Cardiac fibroblast (primary cell): Measurements from ENCODE around the gene MAGI1.

Source experiments
- DNase-seq, 2 donors: peaks; one replicate each; pipeline versions ENCODE4 v3.0.0 to v3.0.0-alpha.2; 2010; ENCODE audit warnings: low read depth in 2 of 2
- H3K4me3 ChIP-seq, 2 donors: replicated peaks in 1 of 2; 1 replicate in 1 of 2; 2 replicates in 1 of 2; pipeline ENCODE4 v1.5.1; 2011; ENCODE audit warnings: low read depth in 2 of 2, low read length in 2 of 2, mild to moderate bottlenecking in 2 of 2, moderate library complexity in 1 of 2
- CTCF ChIP-seq: IDR thresholded peaks from one replicate; pipeline ENCODE4 v1.5.1; 2011; ENCODE audit warnings: low read depth, mild to moderate bottlenecking, low read length, inconsistent platforms

MAGI1 gene

GRCh38 chr3:66017084-66017483 lies 21.6 kb downstream of the MAGI1 start:
- DNase-seq, result no peak
- no peak overlapping the region for H3K4me3 ChIP-seq
- TF ChIP-seq CTCF, result no peak

- no peak for TF ChIP-seq CTCF
- no peak for DNase-seq
- no peak overlapping the region for H3K4me3 ChIP-seq
Measured at GRCh38 chr3:66015841-66016240, 22.9 kb downstream of the MAGI1 start.

- no peak for DNase-seq
- no peak for TF ChIP-seq CTCF
- no peak overlapping the region for H3K4me3 ChIP-seq
Measured at GRCh38 chr3:66014651-66015050, 24.1 kb downstream of the MAGI1 start.

- no peak for TF ChIP-seq CTCF
- DNase-seq, result no peak
- no peak overlapping the region for H3K4me3 ChIP-seq
Measured at GRCh38 chr3:66014056-66014455, 24.7 kb downstream of the MAGI1 start.

GRCh38 chr3:66012711-66013110 lies 26.0 kb downstream of the MAGI1 start:
- TF ChIP-seq CTCF, result no peak
- no peak overlapping the region for H3K4me3 ChIP-seq
- DNase-seq, result no peak

- H3K4me3 ChIP-seq, result no peak overlapping the region
- TF ChIP-seq CTCF, result no peak
- DNase-seq, result no peak
Measured at GRCh38 chr3:66010739-66011655, 27.7 kb downstream of the MAGI1 start.
